Right lobe of liver (tissue), 6 donors: ENCODE data around the gene ZNF556. TPM values are rescaled to one million over a fixed set of nuclear protein-coding genes. Genes with fewer than 3 reads are reported as not detected.

Source experiments
- ATAC-seq, 4 donors: fragments of 200-7000 bp; cut with Tn5 transposase; one replicate each; pipeline ENCODE4 v1.9.1; 2020; ENCODE audit warnings: mild to moderate bottlenecking in 4 of 4, moderate library complexity in 4 of 4
- DNase-seq, 3 donors: peaks; one replicate each; pipeline ENCODE4 v3.0.0-alpha.2; 2020
- H3K27ac ChIP-seq, 3 donors: fragments of 200-600 bp; one replicate each; pipeline ENCODE4 v1.8.0; 2022
- H3K27me3 ChIP-seq, 2 donors: fragments of 200-600 bp; one replicate each; pipeline ENCODE4 v1.8.0; 2022
- H3K36me3 ChIP-seq, 4 donors: fragments of 200-600 bp; sonication (generic) in 1 of 4; one replicate each; pipeline versions ENCODE4 v1.5.1 to v1.8.0; 2017 to 2022; ENCODE audit warnings: control low read depth in 1 of 4
- H3K4me1 ChIP-seq, 4 donors: fragments of 200-600 bp; sonication (generic) in 1 of 4; one replicate each; pipeline versions ENCODE4 v1.5.1 to v1.8.0; 2017 to 2022; ENCODE audit warnings: control low read depth in 1 of 4
- H3K4me3 ChIP-seq, 3 donors: fragments of 200-600 bp; one replicate each; pipeline ENCODE4 v1.8.0; 2022
- H3K9me3 ChIP-seq, 4 donors: fragments of 200-600 bp; sonication (generic) in 1 of 4; one replicate each; pipeline versions ENCODE4 v1.5.1 to v1.8.0; 2017 to 2022; ENCODE audit warnings: control low read depth in 1 of 4
- CTCF ChIP-seq, 4 donors: fragments of 200-600 bp in 3 of 4; fragments of 450-650 bp in 1 of 4; IDR thresholded peaks; one replicate each; pipeline versions ENCODE4 v1.5.1 to v1.8.0; 2016 to 2022; ENCODE audit warnings: antibody characterized with exemption in 4 of 4, mild to moderate bottlenecking in 2 of 4
- POLR2A ChIP-seq: fragments of 450-650 bp; IDR thresholded peaks from one replicate; pipeline ENCODE4 v1.6.1; 2017; ENCODE audit warnings: antibody characterized with exemption, mild to moderate bottlenecking
- WGBS: methylation state at CpG from one replicate; pipeline ENCODE4 v1.1.6; 2018; ENCODE audit warnings: low coverage, low lambda C conversion rate; ENCODE audit not compliant: insufficient coverage; ENCODE audit errors: missing lambda C conversion rate; 5-methylcytosine and 5-hydroxymethylcytosine counted together
- intact Hi-C, 2 donors: fragments of 100-400 bp; cut with DNase I; formaldehyde crosslinking; loops; one replicate each; pipeline versions ENCODE4 v1.11.2 to v1.14.1; 2022
- total RNA-seq, 6 experiments: library from RNA; depleted of rRNA in 2 of 6; stranded (reverse); fragments of >200 nt in 2 of 6; fragmentation: NEBNext Ultra II Directional in 3 of 6; extraction: Animal tissue kit (Norgen Biotek cat#: 25700) in 3 of 6; gene quantifications; one replicate each; pipeline versions ENCODE4 v1.1.0 to v1.2.4, GENCODE V29; 2016 to 2023
- donor health status: DM: no; HTN: yes; CAD: no.
- donor health status: DM: no; HTN: no; CAD: no.
- donor health status: DM: no; HTN: no; CAD: no.
- donor health status: DM: no; HTN: yes; CAD: no.
- donor health status: DM: no; HTN: yes; CAD: no.

ZNF556 gene
- total RNA-seq, 6 experiments from 2014 or later: not detected

GRCh38 chr19:2905918-2906519 is 38.9 kb downstream of the ZNF556 start:
- H3K4me3 ChIP-seq: no peak overlapping the region
- 88% methylated on average over 11 of the region's 11 CpGs for WGBS
- TF ChIP-seq CTCF (IDR thresholded peaks at IDR 0.05): no peak
- no peak for TF ChIP-seq POLR2A
- no peaks in the 10 kb centered on the region for H3K27me3 ChIP-seq
- H3K27ac ChIP-seq: no peak overlapping the region
- no peaks in the 10 kb centered on the region for H3K9me3 ChIP-seq
- ATAC-seq (no peak), DNase-seq (no peak)
- peaks cover 0 to 7% (median 2%) of the 10 kb centered on the region in 4 donors for H3K4me1 ChIP-seq
- H3K36me3 ChIP-seq: no peaks in the 10 kb centered on the region
- intact Hi-C loops: no loop called here

DNA sequence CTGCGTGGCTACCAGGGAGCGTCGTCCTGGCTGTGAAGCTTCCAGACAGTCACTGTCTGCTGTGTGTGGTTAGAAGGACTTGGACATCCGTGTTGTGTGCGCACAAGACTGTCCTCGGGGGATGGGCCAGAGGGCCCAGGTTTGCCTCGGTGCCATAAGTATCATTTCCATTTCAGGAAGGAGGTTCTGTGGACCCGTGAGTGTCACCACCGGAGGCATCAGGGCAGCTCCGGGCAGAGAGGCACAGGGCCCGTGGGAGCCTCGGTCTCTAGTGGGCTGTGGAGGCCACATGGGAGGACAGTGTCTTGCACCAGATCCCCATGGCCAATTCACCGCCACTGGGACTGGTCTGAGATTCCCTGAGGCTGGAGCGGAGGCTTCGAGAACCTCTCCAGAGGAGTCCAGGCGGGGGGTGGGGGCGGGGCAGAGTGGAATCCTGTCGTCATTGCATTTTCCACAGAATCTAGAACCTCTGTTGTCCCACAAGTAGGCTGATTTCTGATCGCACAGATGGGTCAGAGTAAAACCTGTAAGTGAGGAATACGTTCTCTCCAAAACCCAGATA is 39.6 kb downstream of the ZNF556 start:
- ATAC-seq: peak in 1 of 4 donors; percentile 24
- no peaks in the 10 kb centered on the region for H3K27me3 ChIP-seq
- TF ChIP-seq CTCF (IDR thresholded peaks at IDR 0.05): no peak
- no peak for TF ChIP-seq POLR2A
- H3K4me1 ChIP-seq: peaks cover 0 to 7% (median 0%) of the 10 kb centered on the region in 4 donors
- WGBS: 82% methylated on average over 3 of the region's 20 CpGs
- H3K9me3 ChIP-seq: no peaks in the 10 kb centered on the region
- DNase-seq: no peak
- H3K27ac ChIP-seq: no peak overlapping the region
- no peaks in the 10 kb centered on the region for H3K36me3 ChIP-seq
- no peak overlapping the region for H3K4me3 ChIP-seq
- intact Hi-C loops: no loop called here

DNA sequence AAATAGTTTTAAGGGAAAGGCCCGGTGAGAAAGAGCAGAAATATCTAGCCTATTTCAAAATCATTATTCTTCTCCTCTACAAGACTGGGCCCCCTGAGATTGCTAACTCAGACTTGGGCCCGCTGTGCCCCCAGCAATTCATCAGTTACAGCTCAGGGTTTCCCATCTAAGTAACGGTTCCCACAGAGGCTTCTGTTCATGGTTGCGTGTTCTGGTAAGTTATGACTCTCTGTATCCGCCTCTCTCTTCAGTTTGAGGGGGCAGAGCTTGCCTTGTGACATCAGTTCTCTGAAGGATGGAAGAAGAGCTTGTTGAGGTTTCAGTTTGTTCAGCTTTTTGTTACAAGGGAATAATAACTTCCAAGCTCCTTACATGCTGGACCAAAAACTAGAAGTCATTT is 45.2 kb downstream of the ZNF556 start:
- Histone ChIP-seq H3K4me3 (no peak overlapping the region), H3K27ac (no peak overlapping the region), H3K36me3 (peaks cover 0 to 19% (median 9%) of the 10 kb centered on the region in 4 donors), H3K27me3 (no peaks in the 10 kb centered on the region), H3K4me1 (no peaks in the 10 kb centered on the region), H3K9me3 (peaks cover 0 to 9% (median 3%) of the 10 kb centered on the region in 4 donors)
- DNase-seq (no peak), ATAC-seq (no peak)
- no peak for TF ChIP-seq POLR2A
- no peak for TF ChIP-seq CTCF (IDR thresholded peaks at IDR 0.05)
- 98% methylated on average over 4 of the region's 5 CpGs for WGBS
- intact Hi-C loops: no loop called here

DNA sequence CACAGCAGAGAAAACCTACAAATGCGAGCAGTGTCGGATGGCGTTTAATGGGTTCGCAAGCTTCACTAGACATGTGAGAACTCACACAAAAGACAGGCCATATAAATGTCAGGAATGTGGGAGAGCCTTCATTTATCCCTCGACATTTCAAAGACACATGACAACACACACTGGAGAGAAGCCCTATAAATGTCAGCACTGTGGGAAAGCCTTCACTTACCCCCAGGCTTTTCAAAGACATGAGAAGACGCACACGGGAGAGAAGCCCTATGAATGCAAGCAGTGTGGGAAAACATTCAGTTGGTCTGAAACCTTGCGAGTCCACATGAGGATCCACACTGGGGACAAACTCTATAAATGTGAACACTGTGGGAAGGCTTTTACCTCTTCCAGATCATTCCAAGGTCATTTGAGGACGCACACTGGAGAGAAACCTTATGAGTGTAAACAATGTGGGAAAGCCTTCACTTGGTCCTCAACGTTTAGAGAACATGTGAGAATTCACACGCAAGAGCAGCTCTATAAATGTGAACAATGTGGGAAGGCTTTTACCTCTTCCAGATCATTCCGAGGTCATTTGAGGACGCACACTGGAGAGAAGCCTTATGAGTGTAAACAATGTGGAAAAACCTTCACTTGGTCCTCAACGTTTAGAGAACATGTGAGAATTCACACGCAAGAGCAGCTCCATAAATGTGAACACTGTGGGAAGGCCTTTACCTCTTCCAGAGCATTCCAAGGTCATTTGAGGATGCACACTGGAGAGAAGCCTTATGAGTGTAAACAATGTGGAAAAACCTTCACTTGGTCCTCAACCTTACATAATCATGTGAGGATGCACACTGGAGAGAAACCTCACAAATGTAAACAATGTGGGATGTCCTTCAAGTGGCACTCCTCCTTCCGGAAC is 50.4 kb downstream of the ZNF556 start:
- H3K27me3 ChIP-seq: no peaks in the 10 kb centered on the region
- peaks cover 0 to 19% (median 5%) of the 10 kb centered on the region in 4 donors for H3K9me3 ChIP-seq
- intact Hi-C loops: no loop called here
- H3K4me3 ChIP-seq: no peak overlapping the region
- DNase-seq (no peak), ATAC-seq (no peak)
- TF ChIP-seq CTCF (IDR thresholded peaks at IDR 0.05): no peak
- TF ChIP-seq POLR2A: no peak
- peaks cover 0 to 30% (median 17%) of the 10 kb centered on the region in 4 donors for H3K36me3 ChIP-seq
- WGBS: 92% methylated on average over 14 of the region's 16 CpGs
- H3K27ac ChIP-seq: no peak overlapping the region
- no peaks in the 10 kb centered on the region for H3K4me1 ChIP-seq
